Sigmoid colon (tissue), 7 donors: Measurements from ENCODE around the gene ERFE. TPM values are rescaled to one million over a fixed set of nuclear protein-coding genes. Genes with fewer than 3 reads are reported as not detected.

Experiments used
- DNase-seq: peaks from one replicate; pipeline ENCODE4 v3.0.0-alpha.2; 2019
- H3K27ac ChIP-seq, 4 donors: fragments of 200-600 bp; sonication (generic); one replicate each; pipeline ENCODE4 v1.5.1; 2016 to 2019; ENCODE audit warnings: mild to moderate bottlenecking in 1 of 4
- H3K27me3 ChIP-seq, 3 donors: fragments of 200-600 bp; sonication (generic); one replicate each; pipeline ENCODE4 v1.5.1; 2019; ENCODE audit warnings: mild to moderate bottlenecking in 1 of 3
- H3K36me3 ChIP-seq, 4 donors: fragments of 200-600 bp; sonication (generic); one replicate each; pipeline ENCODE4 v1.5.1; 2016 to 2019
- H3K4me1 ChIP-seq, 4 donors: fragments of 200-600 bp; sonication (generic); one replicate each; pipeline ENCODE4 v1.5.1; 2017 to 2019
- H3K4me3 ChIP-seq, 4 donors: fragments of 200-600 bp; sonication (generic); one replicate each; pipeline ENCODE4 v1.5.1; 2017 to 2019; ENCODE audit warnings: mild to moderate bottlenecking in 2 of 4, moderate library complexity in 1 of 4
- H3K9me3 ChIP-seq, 4 donors: fragments of 200-600 bp in 3 of 4; sonication (generic) in 3 of 4; one replicate each; pipeline versions ENCODE4 v1.5.1 to v1.6.1; 2013 to 2019
- EP300 ChIP-seq, 4 donors: sonication (generic); formaldehyde crosslinking; IDR thresholded peaks; one replicate each; pipeline ENCODE4 v1.6.1; 2017; ENCODE audit warnings: antibody characterized with exemption in 4 of 4
- POLR2A ChIP-seq, 2 donors: fragments of 450-650 bp; IDR thresholded peaks; one replicate each; pipeline ENCODE4 v1.6.1; 2016; ENCODE audit warnings: antibody characterized with exemption in 2 of 2, mild to moderate bottlenecking in 2 of 2, moderate library complexity in 2 of 2
- POLR2AphosphoS5 ChIP-seq, 4 donors: sonication (generic); formaldehyde crosslinking; IDR thresholded peaks; one replicate each; pipeline ENCODE4 v1.6.1; 2017; ENCODE audit warnings: antibody characterized with exemption in 4 of 4
- WGBS, 2 donors: extraction: QIAGEN DNeasy Blood & Tissue Kit; methylation state at CpG; one replicate each; pipeline ENCODE4 v1.1.7; 2013; 5-methylcytosine and 5-hydroxymethylcytosine counted together
- intact Hi-C: fragments of 100-400 bp; cut with DNase I; formaldehyde crosslinking; loops from one replicate; pipeline ENCODE4 v1.15.1; 2023
- polyA plus RNA-seq, 3 donors: library from polyadenylated mRNA; stranded (reverse); fragments of 200-250 nt; gene quantifications; one replicate each; pipeline ENCODE4 v1.2.3, GENCODE V29; 2013
- total RNA-seq, 4 donors: library from RNA; depleted of rRNA; stranded (reverse); fragments of >200 nt; gene quantifications; one replicate each; pipeline ENCODE4 v1.1.0, GENCODE V29; 2016
- TF ChIP-seq, protein P1 (sequence below), 4 experiments: fragments of 450-650 bp in 3 of 4; fragments of 200-600 bp in 1 of 4; IDR thresholded peaks; one replicate each; pipeline ENCODE4 v1.5.1; 2016 to 2019; ENCODE audit warnings: antibody characterized with exemption in 4 of 4, mild to moderate bottlenecking in 3 of 4, moderate library complexity in 2 of 4
- donor health status: healthy with polysubstance abuse.
- donor health status: Bipolar disorder and iron deficiency.
- donor health status: healthy.

ERFE gene
- total and polyA plus RNA-seq, 7 donors, result 0.42 to 0.71 (median 0.49) TPM; not detected in 4

DNA sequence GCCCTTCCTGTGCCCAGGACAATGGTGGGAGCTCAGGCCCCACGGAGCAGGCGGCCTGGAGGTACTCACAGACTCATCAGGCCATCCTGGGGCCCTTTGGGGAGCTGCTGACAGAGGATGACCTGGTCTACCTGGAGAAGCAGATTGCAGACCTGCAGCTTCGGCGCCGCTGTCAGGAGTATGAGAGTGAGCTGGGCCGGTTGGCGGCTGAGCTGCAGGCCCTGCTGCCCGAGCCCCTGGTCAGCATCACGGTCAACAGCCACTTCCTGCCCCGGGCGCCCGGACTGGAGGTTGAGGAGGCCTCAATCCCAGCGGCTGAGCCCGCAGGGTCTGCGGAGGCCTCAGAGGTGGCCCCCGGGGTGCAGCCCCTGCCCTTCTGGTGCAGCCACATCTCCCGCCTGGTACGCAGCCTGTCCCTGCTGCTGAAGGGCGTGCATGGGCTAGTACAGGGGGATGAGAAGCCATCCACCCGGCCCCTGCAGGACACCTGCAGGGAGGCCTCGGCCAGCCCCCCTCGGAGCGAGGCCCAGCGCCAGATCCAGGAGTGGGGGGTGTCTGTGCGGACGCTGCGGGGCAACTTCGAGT is 28.6 kb upstream of the ERFE start:
- H3K36me3 ChIP-seq, result no peaks in the 10 kb centered on the region
- intact Hi-C loops, result no loop called here
- WGBS, 2 donors, result 89 to 96% methylated on average over 28 of the region's 28 CpGs
- H3K9me3 ChIP-seq, result no peaks in the 10 kb centered on the region
- no peak overlapping the region for H3K4me3 ChIP-seq
- TF ChIP-seq, protein P1, sequence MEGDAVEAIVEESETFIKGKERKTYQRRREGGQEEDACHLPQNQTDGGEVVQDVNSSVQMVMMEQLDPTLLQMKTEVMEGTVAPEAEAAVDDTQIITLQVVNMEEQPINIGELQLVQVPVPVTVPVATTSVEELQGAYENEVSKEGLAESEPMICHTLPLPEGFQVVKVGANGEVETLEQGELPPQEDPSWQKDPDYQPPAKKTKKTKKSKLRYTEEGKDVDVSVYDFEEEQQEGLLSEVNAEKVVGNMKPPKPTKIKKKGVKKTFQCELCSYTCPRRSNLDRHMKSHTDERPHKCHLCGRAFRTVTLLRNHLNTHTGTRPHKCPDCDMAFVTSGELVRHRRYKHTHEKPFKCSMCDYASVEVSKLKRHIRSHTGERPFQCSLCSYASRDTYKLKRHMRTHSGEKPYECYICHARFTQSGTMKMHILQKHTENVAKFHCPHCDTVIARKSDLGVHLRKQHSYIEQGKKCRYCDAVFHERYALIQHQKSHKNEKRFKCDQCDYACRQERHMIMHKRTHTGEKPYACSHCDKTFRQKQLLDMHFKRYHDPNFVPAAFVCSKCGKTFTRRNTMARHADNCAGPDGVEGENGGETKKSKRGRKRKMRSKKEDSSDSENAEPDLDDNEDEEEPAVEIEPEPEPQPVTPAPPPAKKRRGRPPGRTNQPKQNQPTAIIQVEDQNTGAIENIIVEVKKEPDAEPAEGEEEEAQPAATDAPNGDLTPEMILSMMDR (IDR thresholded peaks at IDR 0.05), result no peak
- TF ChIP-seq POLR2AphosphoS5 (IDR thresholded peaks at IDR 0.05) (no peak), EP300 (IDR thresholded peaks at IDR 0.05) (no peak), POLR2A (IDR thresholded peaks at IDR 0.05) (no peak)
- no peak for DNase-seq
- H3K27me3 ChIP-seq, result no peaks in the 10 kb centered on the region
- H3K4me1 ChIP-seq, result peaks cover 0 to 13% (median 4%) of the 10 kb centered on the region in 4 donors
- no peak overlapping the region for H3K27ac ChIP-seq

DNA sequence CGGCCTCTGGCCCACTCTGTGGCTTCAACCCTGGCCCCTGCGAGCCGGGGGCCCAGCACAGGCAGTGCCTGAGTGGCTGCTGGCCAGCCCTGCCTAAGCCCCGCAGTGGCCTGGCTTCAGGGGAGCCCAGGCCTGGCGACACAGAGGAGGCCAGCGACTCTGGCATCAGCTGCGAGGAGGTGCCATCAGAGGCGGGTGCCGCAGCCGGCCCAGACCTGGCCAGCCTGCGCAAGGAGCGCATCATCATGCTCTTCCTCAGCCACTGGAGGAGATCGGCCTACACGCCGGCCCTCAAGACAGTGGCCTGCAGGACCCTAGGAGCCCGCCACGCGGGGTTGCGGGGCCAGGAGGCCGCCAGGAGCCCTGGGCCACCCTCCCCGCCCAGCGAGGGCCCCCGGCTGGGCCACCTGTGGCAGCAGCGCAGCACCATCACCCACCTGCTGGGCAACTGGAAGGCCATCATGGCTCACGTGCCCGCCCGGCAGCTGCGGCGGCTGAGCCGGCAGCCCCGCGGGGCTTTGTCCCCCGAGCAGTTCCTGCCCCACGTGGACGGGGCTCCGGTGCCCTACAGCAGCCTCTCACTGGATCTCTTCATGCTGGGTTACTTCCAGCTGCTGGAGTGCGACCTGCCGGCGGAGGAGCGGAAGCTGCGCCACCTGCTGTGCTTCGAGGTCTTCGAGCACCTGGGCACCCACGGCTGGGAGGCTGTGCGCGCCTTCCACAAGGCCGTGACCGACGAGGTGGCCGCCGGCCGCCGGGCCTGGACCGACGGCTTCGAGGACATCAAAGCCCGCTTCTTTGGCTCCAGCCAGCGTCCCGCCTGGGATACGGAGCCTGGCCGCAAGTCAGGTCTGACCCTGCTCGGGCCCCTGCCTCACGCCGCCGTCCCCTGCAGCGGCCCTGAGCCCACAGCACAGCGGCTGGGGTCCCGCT is 27.8 kb upstream of the ERFE start:
- WGBS, 2 donors, result 92 to 93% methylated on average over 68 of the region's 68 CpGs
- intact Hi-C loops, result no loop called here
- no peak for DNase-seq

DNA sequence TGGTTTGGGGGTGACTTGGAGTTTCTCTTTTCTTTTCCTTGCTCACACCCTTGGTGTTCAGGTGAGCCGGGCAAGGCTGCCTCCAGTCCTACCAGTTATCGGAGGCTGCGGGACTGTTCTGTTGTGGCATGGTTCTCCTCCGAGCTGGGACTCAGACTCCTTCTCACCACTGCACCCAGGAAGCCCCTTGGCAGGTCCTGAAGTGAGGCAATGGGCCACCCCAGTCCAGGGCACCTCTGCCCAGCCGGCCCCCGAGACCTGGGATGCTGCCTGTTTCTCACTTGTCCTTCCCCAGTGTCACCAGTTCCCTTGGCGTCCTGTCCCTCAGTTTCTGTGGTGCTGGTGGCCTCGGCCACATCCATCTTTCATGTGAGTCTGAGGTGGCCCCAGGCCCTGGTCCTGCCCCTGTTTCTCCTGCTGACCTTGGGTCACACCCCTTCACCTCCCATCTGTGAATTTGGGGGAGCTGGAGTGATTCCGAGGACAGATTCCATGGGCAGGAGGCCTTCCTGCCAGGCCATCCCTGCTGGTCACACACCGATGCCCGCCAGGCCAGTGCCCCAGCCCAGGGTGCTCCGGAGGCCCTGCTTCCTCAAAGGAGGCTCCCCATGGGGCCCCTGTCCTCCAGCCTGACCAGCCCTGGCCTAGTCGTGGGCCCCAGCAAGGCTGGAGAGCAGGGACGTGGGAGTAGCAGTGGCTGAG is 26.9 kb upstream of the ERFE start:
- intact Hi-C loops, result no loop called here
- Histone ChIP-seq H3K27me3 (no peaks in the 10 kb centered on the region), H3K36me3 (no peaks in the 10 kb centered on the region), H3K4me1 (peaks cover 0 to 12% (median 4%) of the 10 kb centered on the region in 4 donors), H3K9me3 (no peaks in the 10 kb centered on the region), H3K4me3 (no peak overlapping the region), H3K27ac (no peak overlapping the region)
- TF ChIP-seq POLR2A (IDR thresholded peaks at IDR 0.05) (no peak), EP300 (IDR thresholded peaks at IDR 0.05) (no peak), POLR2AphosphoS5 (IDR thresholded peaks at IDR 0.05) (no peak)
- TF ChIP-seq, protein P1 (IDR thresholded peaks at IDR 0.05), result no peak
- 88 to 92% methylated on average over 14 of the region's 14 CpGs for WGBS, 2 donors
- DNase-seq, result no peak

More for the DNA sequence above, 27.8 kb upstream of the ERFE start:
- peaks cover 0 to 13% (median 4%) of the 10 kb centered on the region in 4 donors for H3K4me1 ChIP-seq
- no peak overlapping the region for H3K4me3 ChIP-seq
- no peaks in the 10 kb centered on the region for H3K36me3 ChIP-seq
- no peaks in the 10 kb centered on the region for H3K27me3 ChIP-seq
- no peak for TF ChIP-seq POLR2A (IDR thresholded peaks at IDR 0.05)
- TF ChIP-seq POLR2AphosphoS5 (IDR thresholded peaks at IDR 0.05), result no peak
- TF ChIP-seq, protein P1 (IDR thresholded peaks at IDR 0.05), result no peak
- TF ChIP-seq EP300 (IDR thresholded peaks at IDR 0.05), result no peak
- H3K27ac ChIP-seq, result no peak overlapping the region
- no peaks in the 10 kb centered on the region for H3K9me3 ChIP-seq

- no peak for DNase-seq
- Histone ChIP-seq H3K4me3 (no peak overlapping the region), H3K9me3 (no peaks in the 10 kb centered on the region), H3K27ac (no peak overlapping the region), H3K27me3 (no peaks in the 10 kb centered on the region), H3K4me1 (peaks cover 0 to 4% (median 2%) of the 10 kb centered on the region in 4 donors), H3K36me3 (no peaks in the 10 kb centered on the region)
- WGBS, 2 donors, result 91 to 92% methylated on average over 23 of the region's 23 CpGs
- TF ChIP-seq EP300 (IDR thresholded peaks at IDR 0.05) (no peak), POLR2AphosphoS5 (IDR thresholded peaks at IDR 0.05) (no peak)
- intact Hi-C loops, result no loop called here
Observed at GRCh38 chr2:238132463-238133450, 26.0 kb upstream of the ERFE start.
